ENCODE results near the gene TRAF3.

The TRAF3 gene

GRCh38 chr14:102809870-102810269 lies 32.6 kb downstream of the TRAF3 start:
- DNase-seq = no peak

- DNase-seq = no peak
These were observed 33.3 kb downstream of the TRAF3 start for GRCh38 chr14:102810523-102810922.

- DNase-seq = no peak
These were observed 34.2 kb downstream of the TRAF3 start for GRCh38 chr14:102811254-102811963.

DNA sequence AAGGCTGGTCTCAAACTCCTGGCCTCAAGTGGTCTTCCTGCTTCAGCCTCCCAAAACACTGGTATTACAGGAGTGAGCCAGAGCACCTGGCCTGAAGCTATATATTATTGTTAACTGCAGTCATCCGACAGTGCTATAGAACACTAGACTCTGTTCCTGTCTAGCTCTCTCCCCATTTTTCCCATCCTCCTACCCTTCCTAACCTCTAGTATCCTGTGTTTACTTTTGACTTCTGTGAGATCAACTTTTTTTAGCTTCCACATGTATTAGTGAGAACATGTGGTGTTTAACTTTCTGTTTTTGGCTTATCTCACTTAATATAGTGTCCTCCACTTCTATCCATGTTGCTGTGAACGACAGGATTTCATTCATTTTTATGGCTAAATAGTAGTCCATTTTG lies 34.7 kb downstream of the TRAF3 start:
- no peak for DNase-seq

DNA sequence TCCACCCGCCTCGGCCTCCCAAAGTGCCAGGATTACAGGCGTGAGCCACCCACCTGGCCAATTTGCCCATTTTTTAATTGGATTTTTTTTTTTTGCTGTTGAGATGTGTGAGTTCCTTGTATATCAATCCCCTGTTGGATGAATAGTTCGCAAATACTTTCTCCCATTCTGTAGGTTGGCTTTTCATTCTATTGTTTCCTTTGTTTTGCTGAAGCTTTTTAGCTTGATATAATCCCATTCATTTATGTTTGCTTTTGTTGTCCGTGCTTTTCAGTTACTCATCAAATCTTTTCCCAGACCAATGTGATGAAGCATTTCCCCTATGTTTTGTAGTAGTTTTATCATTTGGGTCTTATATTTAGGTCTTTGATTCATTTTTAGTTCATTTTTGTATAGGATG lies 36.4 kb downstream of the TRAF3 start:
- no peak for DNase-seq

DNA sequence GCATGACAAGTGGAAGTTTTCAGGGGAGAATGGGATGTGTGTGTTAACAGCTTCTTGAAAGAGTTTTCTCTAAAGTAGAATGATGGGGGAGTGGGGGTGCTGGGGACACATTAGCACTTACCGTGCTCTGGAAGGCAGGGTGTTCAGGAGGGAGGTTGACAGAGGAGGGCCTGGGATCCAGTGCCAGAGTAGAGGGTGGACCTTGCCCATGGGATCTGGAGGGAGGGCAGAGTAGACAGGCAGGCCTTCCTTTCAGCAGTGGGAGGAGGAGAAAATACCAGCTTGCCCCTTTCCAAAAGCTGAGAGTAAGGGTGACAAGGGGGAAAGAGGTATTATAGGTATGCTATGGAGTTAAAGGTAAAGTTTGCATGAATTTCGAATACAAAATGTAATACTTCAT lies 40.1 kb downstream of the TRAF3 start:
- no peak for DNase-seq

DNA sequence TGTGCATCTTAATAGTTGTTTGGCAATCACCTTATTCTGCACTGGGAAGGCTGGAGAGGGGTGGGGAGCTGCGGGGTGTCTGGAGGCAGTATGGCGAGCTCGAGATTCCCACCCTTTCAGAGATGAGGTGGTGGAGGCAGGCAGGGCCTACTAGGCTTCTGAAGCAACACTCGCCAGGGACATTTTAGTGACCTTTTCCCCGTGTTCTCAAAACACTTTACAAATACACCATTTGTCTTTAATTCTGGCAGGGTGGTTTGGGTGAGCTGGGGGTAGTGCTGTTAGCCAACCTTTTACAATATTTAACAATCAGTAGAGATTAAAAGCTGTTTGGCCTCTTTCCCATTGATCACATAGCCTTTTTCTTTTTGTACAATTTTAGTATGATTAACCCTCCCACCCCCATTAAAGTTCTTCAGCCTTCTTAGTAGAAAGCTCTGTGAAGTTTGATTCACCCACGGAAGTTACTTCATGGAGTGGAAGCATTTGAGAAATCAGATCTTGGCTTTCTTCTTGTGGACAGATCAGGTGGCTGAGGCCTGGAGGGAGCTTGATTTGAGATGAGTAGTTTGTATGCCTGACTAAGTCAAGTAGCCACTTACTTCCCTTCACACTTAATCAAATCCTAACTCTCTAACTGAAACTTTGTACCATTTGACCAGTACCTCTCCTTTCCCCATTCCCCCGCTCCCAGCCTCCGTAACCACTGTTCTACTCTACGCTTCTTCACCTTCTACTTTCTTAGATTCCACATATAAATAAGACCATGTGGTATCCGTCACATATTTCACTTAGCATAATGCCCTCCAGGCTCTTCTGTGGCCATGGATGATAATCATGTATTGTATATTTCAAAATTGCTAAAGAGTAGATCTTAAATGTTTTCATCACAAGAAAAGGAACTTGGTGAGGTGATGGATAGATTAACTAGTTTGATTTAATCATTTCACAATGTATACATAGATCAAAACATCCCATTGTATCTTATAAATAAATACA lies 41.0 kb downstream of the TRAF3 start:
- DNase-seq = no peak

DNA sequence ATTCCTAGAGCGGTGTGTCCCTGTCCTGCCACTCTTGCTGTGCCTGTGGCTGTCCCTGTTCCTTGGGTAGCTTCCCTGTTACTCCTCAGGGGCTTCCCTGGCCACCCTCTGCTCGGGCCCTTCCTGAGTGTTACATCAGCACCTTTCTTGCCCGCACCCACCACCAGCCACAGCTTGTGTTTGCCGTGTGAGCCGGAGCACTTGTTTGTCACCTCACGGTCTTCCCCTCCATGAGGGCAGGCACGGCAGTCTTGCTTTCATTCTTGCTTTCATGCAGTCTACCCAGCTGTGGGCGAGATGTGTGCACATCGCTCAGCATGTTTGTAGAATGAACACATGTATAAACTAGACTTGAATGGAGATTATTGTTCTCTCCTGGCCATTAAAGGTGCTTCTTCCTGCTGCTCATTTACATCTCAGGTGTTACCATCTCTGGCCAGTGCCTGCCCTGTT lies 42.0 kb downstream of the TRAF3 start:
- no peak for DNase-seq

- peak in 1 of 2 experiments; percentile 73 for DNase-seq
These were observed 42.6 kb downstream of the TRAF3 start for GRCh38 chr14:102819747-102820330.

GRCh38 chr14:102821252-102821651 lies 44.0 kb downstream of the TRAF3 start:
- no peak for DNase-seq

GRCh38 chr14:102822311-102822863 lies 45.1 kb downstream of the TRAF3 start:
- DNase-seq = no peak

DNA sequence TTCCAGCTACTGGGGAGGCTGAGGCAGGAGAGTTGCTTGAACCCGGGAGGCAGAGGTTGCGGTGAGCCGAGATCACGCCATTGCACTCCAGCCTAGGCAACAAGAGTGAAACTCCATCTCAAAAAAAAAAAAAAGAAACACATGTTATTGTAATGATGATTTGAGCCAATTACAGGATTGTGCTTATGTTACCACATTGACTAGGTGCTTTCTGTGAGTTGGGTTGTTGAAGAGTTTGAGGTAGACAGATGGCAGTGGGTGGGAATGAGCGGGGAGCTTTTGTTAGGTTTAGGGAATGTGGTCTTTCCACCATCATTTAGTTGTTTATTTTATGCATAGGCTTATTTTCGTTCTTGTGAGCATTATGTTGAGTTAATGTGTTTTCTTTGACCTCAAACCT lies 45.6 kb downstream of the TRAF3 start:
- DNase-seq = peak; percentile 76 to 88

- no peak for DNase-seq
These were observed 46.3 kb downstream of the TRAF3 start for GRCh38 chr14:102823546-102823945.

DNA sequence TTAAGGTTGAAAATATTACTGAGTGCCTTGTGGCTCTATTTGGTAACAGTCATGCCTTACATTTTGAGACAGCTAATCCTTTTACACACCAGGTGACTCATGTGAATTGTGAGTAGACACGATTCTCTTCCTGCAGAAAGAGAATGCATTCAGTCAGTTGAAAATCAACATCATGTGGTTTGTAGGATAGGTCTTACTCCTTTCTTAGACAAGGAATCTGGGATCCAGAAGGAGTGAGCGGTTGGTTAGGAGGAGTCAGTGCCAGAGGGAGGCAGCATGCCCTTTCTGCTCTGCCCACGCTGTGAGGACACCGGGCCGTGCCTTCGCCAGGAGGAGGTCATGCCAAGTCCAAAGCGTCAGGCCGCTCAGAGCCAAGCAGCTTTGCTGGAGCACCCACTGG lies 47.6 kb downstream of the TRAF3 start:
- no peak for DNase-seq

- no peak for DNase-seq
These were observed 48.3 kb downstream of the TRAF3 start for GRCh38 chr14:102825307-102826095.

DNA sequence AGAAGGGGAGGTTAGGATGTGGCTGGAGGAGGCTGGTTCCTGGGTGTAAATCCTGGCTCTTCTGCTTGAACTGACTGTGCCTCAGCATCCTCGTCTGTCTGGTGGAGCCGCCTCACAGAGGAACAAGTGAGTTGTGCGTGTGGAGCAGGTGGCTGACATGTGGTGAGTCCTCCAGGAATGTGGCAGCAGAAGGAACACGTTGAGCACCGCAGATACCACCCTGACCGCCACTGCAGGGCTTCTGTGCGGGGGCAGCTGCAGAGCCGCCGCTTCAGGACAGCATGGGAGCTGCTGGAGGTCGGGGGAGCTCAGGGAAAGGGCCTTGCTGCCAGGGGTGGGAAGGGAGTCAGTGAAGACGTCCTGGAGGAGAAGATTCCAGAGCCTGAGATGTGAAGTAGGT lies 48.9 kb downstream of the TRAF3 start:
- peak; percentile 20 to 37 for DNase-seq

DNA sequence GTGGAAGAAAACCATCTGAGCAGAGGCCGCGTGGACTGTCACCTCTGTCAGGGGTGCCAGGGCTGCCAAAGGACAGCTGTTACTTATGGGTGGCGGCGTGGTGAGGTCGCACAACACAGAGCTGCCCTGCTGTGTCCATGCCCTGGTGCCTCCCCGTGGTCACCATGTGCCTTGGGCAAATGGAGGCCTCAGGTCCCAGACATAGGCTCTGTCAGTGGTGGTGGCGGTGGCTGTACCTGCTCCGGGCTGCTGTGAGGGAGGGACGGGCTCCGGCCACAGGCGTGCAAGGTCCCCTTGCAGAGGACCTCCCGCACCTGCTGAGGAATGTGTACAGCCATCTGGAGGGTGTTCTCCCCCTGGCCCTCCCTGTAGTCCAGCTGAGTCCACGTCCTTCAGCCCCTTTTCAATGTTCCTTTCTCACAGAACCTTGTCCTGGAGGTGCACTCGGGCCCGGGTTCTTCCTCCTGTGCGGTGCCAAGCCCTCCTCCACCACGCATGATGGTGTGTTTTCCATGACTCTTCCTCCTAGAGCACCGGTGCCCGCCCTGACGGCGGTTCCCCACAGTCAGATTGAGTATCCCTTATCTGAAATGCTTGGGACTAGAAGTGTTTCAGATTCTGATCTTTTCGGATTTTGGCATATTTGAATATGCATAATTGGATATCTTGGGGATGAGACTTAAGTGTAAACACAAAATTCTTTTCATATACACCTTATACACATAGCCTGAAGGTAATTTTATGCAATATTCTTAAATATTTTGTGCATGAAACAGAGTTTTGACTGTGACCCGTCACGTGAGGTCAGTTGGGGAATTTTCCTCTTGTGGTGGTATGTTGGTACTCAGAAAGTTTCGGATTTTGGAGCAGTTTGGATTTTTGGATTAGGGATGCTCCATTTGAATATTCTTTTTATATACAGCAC lies 49.8 kb downstream of the TRAF3 start:
- DNase-seq = no peak

DNA sequence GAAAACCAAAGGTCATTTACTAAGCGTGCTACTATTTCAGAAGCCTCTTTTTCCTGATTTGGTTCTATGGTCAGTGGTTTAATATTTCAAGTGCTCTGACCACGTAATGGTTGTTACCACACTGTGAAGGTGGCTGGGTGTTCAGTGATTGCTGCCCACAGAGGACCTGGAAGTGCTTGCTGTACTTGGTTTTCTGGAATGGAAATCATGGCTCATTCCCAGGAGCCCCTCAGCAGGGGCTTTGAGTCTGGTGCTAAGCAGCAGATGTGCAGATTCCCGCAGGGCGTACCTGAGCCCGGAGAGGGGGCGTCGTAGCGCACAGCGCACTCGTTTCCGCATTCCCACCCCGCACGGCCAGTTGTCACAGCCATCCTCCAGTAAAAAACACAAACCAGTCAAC lies 50.5 kb downstream of the TRAF3 start:
- DNase-seq = peak in 1 of 2 experiments; percentile 48

DNA sequence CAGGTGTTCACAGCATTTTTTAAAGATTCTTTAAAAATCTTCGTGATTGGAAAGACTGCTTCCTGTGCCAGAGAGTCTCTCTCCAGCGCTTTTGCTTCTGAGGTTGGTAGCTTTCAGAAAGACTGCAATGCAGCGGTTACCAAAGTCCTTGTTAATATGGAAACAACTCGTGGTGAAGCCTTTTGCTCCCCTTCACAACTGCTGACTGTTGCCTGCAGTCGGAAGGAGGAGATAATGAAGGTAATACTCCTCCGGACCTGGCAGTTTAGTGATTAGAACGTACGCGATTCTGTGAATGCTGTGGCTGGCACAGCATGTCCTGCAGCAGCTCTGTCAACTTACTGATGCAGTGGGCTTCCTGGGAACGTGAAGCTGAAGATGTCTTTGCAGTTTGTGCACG lies 50.9 kb downstream of the TRAF3 start:
- DNase-seq = no peak

GRCh38 chr14:102829016-102829548 lies 51.8 kb downstream of the TRAF3 start:
- DNase-seq = peak in 1 of 2 experiments; percentile 26

GRCh38 chr14:102830474-102831045 lies 53.3 kb downstream of the TRAF3 start:
- no peak for DNase-seq
